IMR-90 (cell line): ENCODE data around the gene LHX5. TPM values are rescaled to one million over a fixed set of nuclear protein-coding genes. Genes with fewer than 3 reads are reported as not detected.

Source experiments
- ATAC-seq: fragments of 200-7000 bp; cut with Tn5 transposase; 2 replicates; pipeline ENCODE4 v1.9.1; 2020; ENCODE audit warnings: low read depth, mild to moderate bottlenecking, moderate library complexity
- BruUV-seq: library from RNA; stranded (reverse); fragments of 400-500 nt; replicated peaks from 2 replicates; lab custom pipeline; 2021; lab: Mats Ljungman, UMichigan
- CTCF ChIA-PET: fragments of 300-600 bp; formaldehyde crosslinking; extraction: SDS; loops from one replicate; lab custom pipeline; 2021; ENCODE audit warnings: antibody characterized with exemption; lab: Yijun Ruan, JAX
- POLR2A ChIA-PET: fragments of 300-600 bp; sonication (Branson Sonifier 250); formaldehyde crosslinking; loops from one replicate; lab custom pipeline; 2022; ENCODE audit warnings: antibody characterized with exemption; ENCODE audit not compliant: unreplicated experiment; lab: Charles Lee
- DNase-seq: peaks from one replicate; pipeline ENCODE4 v3.0.0; 2013
- H2AFZ ChIP-seq: replicated peaks from 2 replicates; pipeline ENCODE3; 2013; ENCODE audit warnings: low read length, mild to moderate bottlenecking; ENCODE audit not compliant: poor library complexity
- H2AK5ac ChIP-seq: 2 replicates; pipeline ENCODE4 v1.6.1; 2013; ENCODE audit warnings: low read depth, low read length, inconsistent platforms
- H2AK9ac ChIP-seq: replicated peaks from 2 replicates; pipeline ENCODE3; 2013; ENCODE audit warnings: mild to moderate bottlenecking, low read depth, low read length, moderate library complexity; ENCODE audit not compliant: poor library complexity
- H2BK120ac ChIP-seq: 2 replicates; pipeline ENCODE4 v1.6.1; 2013; ENCODE audit warnings: low read depth, low read length, inconsistent platforms
- H2BK15ac ChIP-seq: 3 replicates; pipeline ENCODE4 v1.6.1; 2013; ENCODE audit warnings: low read depth, low read length, inconsistent platforms
- H2BK20ac ChIP-seq: 2 replicates; pipeline ENCODE4 v1.6.1; 2013; ENCODE audit warnings: low read depth, mild to moderate bottlenecking, inconsistent platforms, low read length, moderate library complexity
- H2BK5ac ChIP-seq: 2 replicates; pipeline ENCODE4 v1.6.1; 2013; ENCODE audit warnings: mild to moderate bottlenecking, low read depth, low read length, inconsistent platforms; ENCODE audit not compliant: poor library complexity, severe bottlenecking
- H3K14ac ChIP-seq: replicated peaks from 2 replicates; pipeline ENCODE4 v1.6.1; 2013; ENCODE audit warnings: low read depth, low read length, inconsistent platforms
- H3K18ac ChIP-seq: 2 replicates; pipeline ENCODE4 v1.6.1; 2013; ENCODE audit warnings: low read depth, low read length, control low read depth
- H3K23ac ChIP-seq: 2 replicates; pipeline ENCODE4 v1.6.1; 2013; ENCODE audit warnings: low read depth, low read length, inconsistent platforms
- H3K27ac ChIP-seq: 2 replicates; pipeline ENCODE4 v1.5.1; 2013; ENCODE audit warnings: mild to moderate bottlenecking, control low read depth, low read length; ENCODE audit not compliant: insufficient read depth
- H3K27me3 ChIP-seq: 2 replicates; pipeline ENCODE4 v1.6.1; 2013; ENCODE audit warnings: low read length; ENCODE audit not compliant: control insufficient read depth, insufficient read depth
- H3K36me3 ChIP-seq: 2 replicates; pipeline ENCODE4 v1.6.1; 2013; ENCODE audit warnings: low read length, mixed read lengths; ENCODE audit not compliant: control insufficient read depth, insufficient read depth
- H3K4ac ChIP-seq: 2 replicates; pipeline ENCODE4 v1.6.1; 2013; ENCODE audit warnings: low read depth, low read length, inconsistent platforms
- H3K4me1 ChIP-seq: 2 replicates; pipeline ENCODE4 v1.6.1; 2013; ENCODE audit warnings: low read length, mixed read lengths; ENCODE audit not compliant: control insufficient read depth, insufficient read depth
- H3K4me2 ChIP-seq: 2 replicates; pipeline ENCODE4 v1.6.1; 2013; ENCODE audit warnings: low read depth, mild to moderate bottlenecking, control low read depth, low read length, moderate library complexity
- H3K4me3 ChIP-seq: 2 replicates; pipeline ENCODE4 v1.5.1; 2013; ENCODE audit warnings: low read depth, mild to moderate bottlenecking, control low read depth, low read length, moderate library complexity; ENCODE audit not compliant: insufficient read depth
- H3K56ac ChIP-seq: 2 replicates; pipeline ENCODE4 v1.6.1; 2013; ENCODE audit warnings: low read length, inconsistent platforms; ENCODE audit not compliant: insufficient read depth; ENCODE audit errors: extremely low read depth
- H3K79me1 ChIP-seq, 2 experiments: 2 replicates each; pipeline ENCODE4 v1.6.1; 2013; ENCODE audit warnings: low read length in 2 of 2, inconsistent platforms in 1 of 2, low read depth in 1 of 2
- H3K9ac ChIP-seq: 2 replicates; pipeline ENCODE4 v1.6.1; 2013; ENCODE audit warnings: low read depth, low read length, control low read depth
- H3K9me1 ChIP-seq: 2 replicates; pipeline ENCODE4 v1.6.1; 2013; ENCODE audit warnings: low read length, inconsistent platforms; ENCODE audit not compliant: insufficient read depth
- H3K9me3 ChIP-seq: 2 replicates; pipeline ENCODE4 v1.6.1; 2013; ENCODE audit warnings: low read length; ENCODE audit not compliant: control insufficient read depth, insufficient read depth
- H4K20me1 ChIP-seq: 2 replicates; pipeline ENCODE4 v1.6.1; 2013; ENCODE audit warnings: low read length, inconsistent platforms; ENCODE audit not compliant: insufficient read depth
- H4K5ac ChIP-seq: 2 replicates; pipeline ENCODE4 v1.6.1; 2013; ENCODE audit warnings: mild to moderate bottlenecking, low read depth, low read length, control low read depth
- H4K8ac ChIP-seq, 2 experiments: 2 replicates each; pipeline ENCODE4 v1.6.1; 2013; ENCODE audit warnings: low read depth in 2 of 2, low read length in 2 of 2, control low read depth in 1 of 2, inconsistent platforms in 1 of 2
- H4K91ac ChIP-seq: 2 replicates; pipeline ENCODE4 v1.6.1; 2013; ENCODE audit warnings: low read depth, low read length, inconsistent platforms; ENCODE audit not compliant: insufficient read depth
- CEBPB ChIP-seq: IDR thresholded peaks from 2 replicates; pipeline ENCODE4 v1.6.1; 2012; ENCODE audit warnings: low read depth, low read length, improper control_type of control experiment
- CHD1 ChIP-seq: IDR thresholded peaks from 2 replicates; pipeline ENCODE4 v1.6.1; 2012; ENCODE audit warnings: low read depth, low read length, improper control_type of control experiment
- CTCF ChIP-seq: conservative IDR thresholded peaks from 2 replicates; pipeline ENCODE4 v1.5.1; 2012; ENCODE audit warnings: mild to moderate bottlenecking, low read depth, low read length, improper control_type of control experiment
- ELK1 ChIP-seq: fragments of 150-350 bp; IDR thresholded peaks from 2 replicates; pipeline ENCODE4 v1.6.1; 2016; ENCODE audit warnings: low read depth, mild to moderate bottlenecking, low read length, moderate library complexity, borderline replicate concordance
- FOS ChIP-seq: fragments of 150-350 bp; IDR thresholded peaks from 2 replicates; pipeline ENCODE4 v1.6.1; 2016; ENCODE audit warnings: low read depth, low read length
- MAZ ChIP-seq: IDR thresholded peaks from 2 replicates; pipeline ENCODE4 v1.6.1; 2012; ENCODE audit warnings: low read depth, mild to moderate bottlenecking, low read length, improper control_type of control experiment, moderate library complexity, borderline replicate concordance
- MXI1 ChIP-seq: IDR thresholded peaks from 2 replicates; pipeline ENCODE4 v1.6.1; 2012; ENCODE audit warnings: low read depth, mild to moderate bottlenecking, low read length, moderate library complexity, borderline replicate concordance
- NFE2L2 ChIP-seq: fragments of 150-350 bp; IDR thresholded peaks from 2 replicates; pipeline ENCODE4 v1.6.1; 2016; ENCODE audit warnings: low read depth, mild to moderate bottlenecking, low read length
- POLR2A ChIP-seq: IDR thresholded peaks from 2 replicates; pipeline ENCODE4 v1.6.1; 2012; ENCODE audit warnings: mild to moderate bottlenecking, low read depth, low read length
- RFX5 ChIP-seq: IDR thresholded peaks from 2 replicates; pipeline ENCODE4 v1.8.0; 2012; ENCODE audit warnings: low read depth, mild to moderate bottlenecking, low read length, moderate library complexity
- SMC3 ChIP-seq: fragments of 150-350 bp; IDR thresholded peaks from 2 replicates; pipeline ENCODE4 v1.6.1; 2016; ENCODE audit warnings: low read depth, mild to moderate bottlenecking, antibody characterized with exemption, low read length, moderate library complexity
- USF2 ChIP-seq: fragments of 150-350 bp; IDR thresholded peaks from 2 replicates; pipeline ENCODE4 v1.6.1; 2017; ENCODE audit warnings: mild to moderate bottlenecking, antibody characterized with exemption, low read length, low read depth
- WGBS, 2 experiments: methylation state at CpG; one replicate each; pipeline versions ENCODE4 v1.1.5 to v1.1.7; 2013; ENCODE audit warnings: missing lambda C conversion rate in 2 of 2; ENCODE audit not compliant: insufficient read length in 1 of 2; ENCODE audit errors: extremely low coverage in 2 of 2; 5-methylcytosine and 5-hydroxymethylcytosine counted together
- dilution Hi-C: fragments of 300-500 bp; cut with HindIII; formaldehyde crosslinking; loops from one replicate; pipeline ENCODE4 v1.14.3; 2018; ENCODE audit warnings: low sequenced_read_pairs; ENCODE audit not compliant: unreplicated experiment
- in situ Hi-C: fragments of 300-500 bp; cut with MboI; formaldehyde crosslinking; loops from 3 replicates; pipeline ENCODE4 v1.14.3; 2019; ENCODE audit warnings: low sequenced_read_pairs, inconsistent platforms, mixed read lengths
- intact Hi-C: fragments of 100-400 bp; cut with micrococcal nuclease; formaldehyde crosslinking; loops from 2 replicates; pipeline ENCODE4 v1.10.0; 2022
- polyA plus RNA-seq, 3 experiments: library from polyadenylated mRNA; depleted of rRNA; stranded (reverse); fragments of >200 nt; gene quantifications; 2 replicates each; pipeline ENCODE4 v1.2.3, GENCODE V29; 2012; ENCODE audit warnings: low replicate concordance in 1 of 3
- total RNA-seq: library from RNA; depleted of rRNA; stranded (reverse); fragments of >200 nt; gene quantifications from 2 replicates; pipeline ENCODE4 v1.2.3, GENCODE V29; 2012

The LHX5 gene
- total and polyA plus RNA-seq, 2 of the 4 experiments (the other 2 are of a cell fraction), result not detected

GRCh38 chr12:113482334-113482733 is 10.7 kb upstream of the LHX5 start:
- Histone ChIP-seq H3K9me3 (no peaks in the 10 kb centered on the region), H3K14ac (no peak overlapping the region), H2AK5ac (no peak overlapping the region), H4K5ac (no peak overlapping the region), H2BK120ac (no peak overlapping the region), H4K91ac (no peak overlapping the region), H3K23ac (no peak overlapping the region), H3K27me3 (peaks cover 25% of the 10 kb centered on the region), H2BK20ac (no peak overlapping the region), H3K4me1 (no peaks in the 10 kb centered on the region), H3K9me1 (no peaks in the 10 kb centered on the region), H4K20me1 (no peaks in the 10 kb centered on the region), H3K18ac (no peak overlapping the region), H3K27ac (no peak overlapping the region), H3K4me3 (no peak overlapping the region), H3K79me1 (no peaks in the 10 kb centered on the region), H3K9ac (no peak overlapping the region), H3K56ac (no peak overlapping the region), H3K4me2 (no peak overlapping the region), H4K8ac (no peak overlapping the region), H2BK5ac (no peak overlapping the region), H3K36me3 (no peaks in the 10 kb centered on the region), H2BK15ac (no peak overlapping the region), H3K4ac (no peak overlapping the region), H2AFZ (no peak overlapping the region), H2AK9ac (no peak overlapping the region)
- ATAC-seq (no peak), DNase-seq (no peak)
- POLR2A ChIA-PET, result no interaction called here
- BruUV-seq, result no TSS peak
- intact Hi-C loops, result no loop called here
- 0% methylated on average over 1 of the region's 1 CpG; no CpG with 5 or more reads in 1 of the 2 experiments for WGBS, 2 experiments
- CTCF ChIA-PET, result no interaction called here
- in situ Hi-C loops, result no loop called here
- dilution Hi-C loops, result no loop called here
- TF ChIP-seq RFX5 (no peak), USF2 (no peak), ELK1 (no peak), CHD1 (no peak), CTCF (no peak), FOS (no peak), MAZ (no peak), POLR2A (no peak), MXI1 (no peak), NFE2L2 (no peak), CEBPB (no peak), SMC3 (no peak)
